ENCODE measurements around the gene GLRX3.
"Not testable (repeated sequence)": the region's sequence is repeated elsewhere in the genome, so short reads cannot be mapped to it uniquely, and the experiment has no call there.

Gene GLRX3

DNA sequence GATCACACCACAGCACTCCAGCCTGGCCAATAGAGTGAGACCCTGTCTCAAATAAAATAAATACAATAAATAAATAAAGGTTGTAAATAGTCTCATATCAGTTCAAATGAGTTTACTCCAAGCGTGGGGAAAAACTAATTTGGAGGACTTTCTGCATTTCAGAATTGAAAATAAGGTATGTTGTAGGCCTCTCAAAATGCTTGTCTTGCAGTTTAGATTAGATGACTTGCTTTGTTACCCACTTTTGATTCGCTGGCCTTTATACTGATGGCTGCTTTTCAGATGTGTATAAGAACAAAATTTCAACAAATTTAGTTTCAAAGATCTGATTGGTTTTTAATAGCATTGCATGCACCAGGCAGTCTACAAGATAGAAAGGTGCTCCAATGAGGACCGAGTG, 23.4 kb upstream of the GLRX3 start:
- peaks cover 8% of the 10 kb centered on the region for H3K9me3 ChIP-seq (ENCODE audit: control insufficient read depth, insufficient read depth, low read length)
- no peak overlapping the region for H3K9ac ChIP-seq (ENCODE audit: low read depth, low read length)
- H3K27me3 ChIP-seq (ENCODE audit: control insufficient read depth, insufficient read depth, low read length), result no peaks in the 10 kb centered on the region
- no peaks in the 10 kb centered on the region for H3K36me3 ChIP-seq (ENCODE audit: control insufficient read depth, insufficient read depth, low read length)
- no peak overlapping the region for H3K4me3 ChIP-seq (ENCODE audit: low read depth, low read length)
- H3K27ac ChIP-seq (ENCODE audit: low read depth, low read length), result no peak overlapping the region
- no peaks in the 10 kb centered on the region for H3K4me1 ChIP-seq (ENCODE audit: control insufficient read depth, insufficient read depth, low read length)

DNA sequence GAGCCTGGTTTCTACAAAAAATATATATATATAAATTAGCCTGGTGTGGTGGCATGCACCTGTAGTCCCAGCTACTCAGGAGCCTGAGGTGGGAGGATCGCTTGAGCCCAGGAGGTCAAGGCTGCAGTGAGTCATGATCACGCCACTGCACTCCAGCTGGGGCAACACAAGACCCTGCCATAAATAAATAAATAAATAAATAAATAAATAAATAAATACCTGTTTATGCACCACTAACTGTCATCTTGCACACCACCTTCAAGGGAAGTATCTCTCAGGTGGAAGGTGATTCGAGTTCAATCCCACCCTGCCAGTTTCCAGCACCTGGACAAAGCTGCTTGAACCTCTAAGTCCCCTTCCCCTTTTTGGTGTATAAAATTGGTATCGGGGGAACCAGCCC, 19.2 kb upstream of the GLRX3 start:
- H3K9ac ChIP-seq (ENCODE audit: low read depth, low read length); H3K4me3 ChIP-seq (ENCODE audit: low read depth, low read length); H3K9me3 ChIP-seq (ENCODE audit: control insufficient read depth, insufficient read depth, low read length); H3K4me1 ChIP-seq (ENCODE audit: control insufficient read depth, insufficient read depth, low read length); H3K36me3 ChIP-seq (ENCODE audit: control insufficient read depth, insufficient read depth, low read length); H3K27ac ChIP-seq (ENCODE audit: low read depth, low read length); H3K27me3 ChIP-seq (ENCODE audit: control insufficient read depth, insufficient read depth, low read length): not testable (repeated sequence)

DNA sequence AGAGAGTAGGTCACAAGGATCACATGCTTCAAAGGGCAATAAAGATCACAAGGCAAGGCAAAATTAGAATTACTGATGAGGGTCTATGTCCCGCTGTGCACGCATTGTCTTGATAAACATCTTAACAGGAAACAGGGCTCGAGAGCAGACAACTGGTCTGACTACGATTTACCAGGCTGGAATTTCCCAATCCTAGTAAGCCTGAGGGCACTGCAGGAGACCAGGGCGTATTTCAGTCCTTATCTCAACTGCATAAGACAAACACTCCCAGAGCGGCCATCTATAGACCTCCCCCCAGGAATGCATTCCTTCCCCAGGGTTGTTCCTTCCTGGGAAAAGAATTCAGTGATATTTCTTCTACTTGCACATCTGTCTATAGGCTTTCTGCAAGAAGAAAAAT, 18.7 kb upstream of the GLRX3 start:
- not testable (repeated sequence) for H3K4me1 ChIP-seq (ENCODE audit: control insufficient read depth, insufficient read depth, low read length); H3K9ac ChIP-seq (ENCODE audit: low read depth, low read length); H3K4me3 ChIP-seq (ENCODE audit: low read depth, low read length); H3K27ac ChIP-seq (ENCODE audit: low read depth, low read length); H3K27me3 ChIP-seq (ENCODE audit: control insufficient read depth, insufficient read depth, low read length); H3K9me3 ChIP-seq (ENCODE audit: control insufficient read depth, insufficient read depth, low read length); H3K36me3 ChIP-seq (ENCODE audit: control insufficient read depth, insufficient read depth, low read length)

GRCh38 chr10:130121486-130122079, 14.6 kb upstream of the GLRX3 start:
- Histone ChIP-seq H3K9ac (ENCODE audit: low read depth, low read length) (no peak overlapping the region), H3K27ac (ENCODE audit: low read depth, low read length) (no peak overlapping the region), H3K4me1 (ENCODE audit: control insufficient read depth, insufficient read depth, low read length) (no peaks in the 10 kb centered on the region), H3K4me3 (ENCODE audit: low read depth, low read length) (no peak overlapping the region), H3K9me3 (ENCODE audit: control insufficient read depth, insufficient read depth, low read length) (peaks cover 3% of the 10 kb centered on the region; the same call in 1 of the 2 replicates), H3K36me3 (ENCODE audit: control insufficient read depth, insufficient read depth, low read length) (no peaks in the 10 kb centered on the region), H3K27me3 (ENCODE audit: control insufficient read depth, insufficient read depth, low read length) (no peaks in the 10 kb centered on the region)

DNA sequence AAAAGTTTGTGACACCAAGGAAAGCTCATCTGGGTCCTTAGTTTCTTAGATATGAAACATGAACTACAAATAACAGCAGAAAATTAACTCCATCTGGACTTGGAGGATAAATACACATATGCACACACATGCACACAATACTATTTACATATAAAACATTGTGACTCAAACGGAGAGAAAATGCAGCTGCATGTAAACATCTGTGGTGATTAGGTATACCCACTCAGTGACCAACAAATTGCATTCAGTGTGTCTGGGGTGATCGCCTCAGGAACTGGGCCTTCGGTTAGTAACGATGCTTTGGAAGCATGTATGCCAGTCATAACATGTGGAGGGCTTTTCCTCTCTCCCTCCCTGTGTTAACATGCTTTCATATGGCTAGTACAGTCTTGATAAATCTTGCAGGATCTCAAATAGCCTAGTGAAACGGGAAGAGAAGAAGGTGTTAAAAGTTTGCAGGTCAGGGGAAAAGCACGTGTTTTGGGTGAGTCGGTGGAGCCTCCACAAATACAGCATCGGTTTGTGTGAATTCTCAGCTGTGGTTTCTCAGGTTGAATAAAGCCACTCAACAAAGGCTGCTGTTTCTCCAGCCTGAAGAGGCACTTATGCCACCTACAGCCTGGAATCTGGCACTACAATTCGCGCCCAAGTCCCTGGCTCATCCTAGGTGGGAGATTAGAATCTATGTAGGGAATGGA, 8.7 kb upstream of the GLRX3 start:
- H3K4me1 ChIP-seq (ENCODE audit: control insufficient read depth, insufficient read depth, low read length), result peaks cover 15% of the 10 kb centered on the region
- no peaks in the 10 kb centered on the region for H3K9me3 ChIP-seq (ENCODE audit: control insufficient read depth, insufficient read depth, low read length)
- H3K36me3 ChIP-seq (ENCODE audit: control insufficient read depth, insufficient read depth, low read length), result no peaks in the 10 kb centered on the region
- no peak overlapping the region for H3K4me3 ChIP-seq (ENCODE audit: low read depth, low read length)
- H3K27me3 ChIP-seq (ENCODE audit: control insufficient read depth, insufficient read depth, low read length), result no peaks in the 10 kb centered on the region; the same call in 1 of the 2 replicates
- no peak overlapping the region; the same call in 1 of the 2 replicates for H3K9ac ChIP-seq (ENCODE audit: low read depth, low read length)
- H3K27ac ChIP-seq (ENCODE audit: low read depth, low read length), result no peak overlapping the region

DNA sequence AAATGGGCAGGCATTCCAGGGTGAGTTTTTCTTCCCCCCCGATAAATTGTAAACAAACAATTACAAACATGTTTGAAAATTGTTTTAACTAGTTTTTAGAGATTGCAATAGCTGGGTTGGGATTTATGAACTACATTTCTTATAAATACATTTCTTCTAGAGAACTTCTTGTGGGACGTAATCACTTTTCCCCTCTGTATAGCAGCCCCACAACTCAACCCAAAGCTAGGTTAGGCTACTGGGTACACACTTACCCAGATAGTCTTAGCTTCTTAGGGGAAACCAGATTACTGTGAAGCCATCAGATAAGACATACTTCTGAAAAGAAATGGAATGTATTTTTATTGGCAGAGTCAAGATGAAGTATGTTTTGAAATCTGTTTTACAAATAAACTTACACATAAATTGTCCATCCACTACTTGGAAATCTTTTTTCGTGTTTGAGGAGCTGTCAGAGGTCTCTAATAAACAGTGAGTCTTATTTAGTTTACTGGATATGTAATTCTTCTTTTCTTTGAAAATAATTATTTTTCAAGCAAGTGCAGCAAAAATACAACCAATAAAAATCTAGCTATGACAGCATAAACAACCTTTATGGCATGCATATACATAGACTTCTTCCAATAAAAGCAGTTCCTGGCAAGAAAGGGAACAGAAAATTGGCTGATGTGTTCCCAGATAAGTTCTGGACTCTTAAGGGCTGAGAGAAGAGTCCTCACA, 8.0 kb upstream of the GLRX3 start:
- no peak overlapping the region for H3K4me3 ChIP-seq (ENCODE audit: low read depth, low read length)
- H3K9ac ChIP-seq (ENCODE audit: low read depth, low read length), result no peak overlapping the region
- peaks cover 15% of the 10 kb centered on the region for H3K4me1 ChIP-seq (ENCODE audit: control insufficient read depth, insufficient read depth, low read length)
- no peak overlapping the region for H3K27ac ChIP-seq (ENCODE audit: low read depth, low read length)
- no peaks in the 10 kb centered on the region for H3K36me3 ChIP-seq (ENCODE audit: control insufficient read depth, insufficient read depth, low read length)
- H3K27me3 ChIP-seq (ENCODE audit: control insufficient read depth, insufficient read depth, low read length), result no peaks in the 10 kb centered on the region; the same call in 1 of the 2 replicates
- H3K9me3 ChIP-seq (ENCODE audit: control insufficient read depth, insufficient read depth, low read length), result no peaks in the 10 kb centered on the region

- Histone ChIP-seq H3K4me3 (ENCODE audit: low read depth, low read length) (no peak overlapping the region), H3K9me3 (ENCODE audit: control insufficient read depth, insufficient read depth, low read length) (no peaks in the 10 kb centered on the region), H3K27me3 (ENCODE audit: control insufficient read depth, insufficient read depth, low read length) (no peaks in the 10 kb centered on the region; the same call in 1 of the 2 replicates), H3K9ac (ENCODE audit: low read depth, low read length) (no peak overlapping the region), H3K27ac (ENCODE audit: low read depth, low read length) (no peak overlapping the region), H3K36me3 (ENCODE audit: control insufficient read depth, insufficient read depth, low read length) (no peaks in the 10 kb centered on the region), H3K4me1 (ENCODE audit: control insufficient read depth, insufficient read depth, low read length) (peaks cover 15% of the 10 kb centered on the region)
Measured at GRCh38 chr10:130128922-130129321, 7.3 kb upstream of the GLRX3 start.

- peaks cover 12% of the 10 kb centered on the region for H3K4me1 ChIP-seq (ENCODE audit: control insufficient read depth, insufficient read depth, low read length)
- H3K27me3 ChIP-seq (ENCODE audit: control insufficient read depth, insufficient read depth, low read length), result no peaks in the 10 kb centered on the region; the same call in 1 of the 2 replicates
- H3K4me3 ChIP-seq (ENCODE audit: low read depth, low read length), result peak overlapping the region; percentile 95
- H3K9ac ChIP-seq (ENCODE audit: low read depth, low read length), result peak overlapping the region; percentile 36; the same call in 1 of the 2 replicates
- peaks cover 5% of the 10 kb centered on the region; the same call in 1 of the 2 replicates for H3K36me3 ChIP-seq (ENCODE audit: control insufficient read depth, insufficient read depth, low read length)
- H3K27ac ChIP-seq (ENCODE audit: low read depth, low read length), result no peak overlapping the region
- no peaks in the 10 kb centered on the region for H3K9me3 ChIP-seq (ENCODE audit: control insufficient read depth, insufficient read depth, low read length)
Measured at GRCh38 chr10:130135676-130136225, 440 bp upstream of the GLRX3 start.

DNA sequence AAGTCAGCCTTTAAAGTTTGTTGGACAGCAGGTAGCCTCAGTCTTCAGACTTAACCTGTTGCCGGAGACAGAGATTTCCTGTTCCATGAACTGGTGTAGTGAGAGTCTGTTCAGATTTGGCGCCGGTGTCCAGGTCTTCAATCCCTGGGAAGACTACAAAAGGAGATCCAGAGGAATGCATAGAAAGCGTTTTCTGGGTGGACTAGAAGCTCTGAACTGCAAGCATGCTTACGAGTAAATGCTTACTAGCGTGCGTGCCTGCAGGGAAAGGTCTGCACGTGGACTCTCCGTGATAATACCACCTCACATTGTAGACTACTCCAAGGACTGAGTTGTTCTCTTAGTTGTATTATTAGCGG, 878 bp downstream of the GLRX3 start:
- peak overlapping the region; percentile 81 for H3K27ac ChIP-seq (ENCODE audit: low read depth, low read length)
- peak overlapping the region; percentile 85 for H3K9ac ChIP-seq (ENCODE audit: low read depth, low read length)
- H3K4me1 ChIP-seq (ENCODE audit: control insufficient read depth, insufficient read depth, low read length), result peaks cover 12% of the 10 kb centered on the region

DNA sequence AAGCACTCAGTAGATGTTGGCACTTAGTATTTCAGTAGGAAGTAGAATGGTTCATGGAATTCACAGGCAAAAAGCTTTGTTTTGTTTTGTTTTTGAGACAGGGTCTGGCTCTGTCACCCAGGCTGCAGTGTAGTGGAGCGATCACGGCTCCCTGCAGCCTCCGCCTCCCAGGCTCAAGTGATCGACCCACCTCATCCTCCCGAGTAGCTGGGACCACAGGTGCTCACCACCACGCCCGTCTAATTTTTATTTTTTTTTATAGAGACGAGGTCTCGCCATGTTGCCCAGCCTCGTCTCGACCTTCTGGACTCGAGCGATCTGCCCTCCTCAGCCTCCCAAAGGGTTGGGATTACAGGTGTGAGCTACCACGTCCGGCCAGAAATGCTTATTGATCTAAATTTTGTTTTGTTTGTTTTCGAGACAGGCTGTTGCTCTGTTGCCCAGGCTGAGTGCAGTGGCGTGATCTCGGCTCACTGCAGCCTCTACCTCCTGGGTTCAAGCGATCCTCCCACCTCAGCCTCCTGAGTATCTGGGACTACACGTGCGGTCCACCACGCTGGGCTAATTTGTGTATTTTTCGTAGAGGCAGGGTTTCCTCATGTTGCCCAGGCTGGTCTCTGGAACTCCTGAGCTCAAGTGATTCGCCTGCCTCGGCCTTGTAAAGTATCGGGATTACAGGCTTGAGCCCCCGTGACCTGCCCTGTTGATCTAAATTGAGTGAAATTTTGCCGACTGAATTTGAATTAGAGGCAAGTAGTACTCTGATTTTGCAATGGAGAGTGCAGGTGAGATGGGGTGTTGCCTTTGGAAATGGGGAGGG, 1.7 kb downstream of the GLRX3 start:
- Histone ChIP-seq H3K27me3 (ENCODE audit: control insufficient read depth, insufficient read depth, low read length) (no peaks in the 10 kb centered on the region; the same call in 1 of the 2 replicates), H3K27ac (ENCODE audit: low read depth, low read length) (peak overlapping the region; percentile 55), H3K9me3 (ENCODE audit: control insufficient read depth, insufficient read depth, low read length) (no peaks in the 10 kb centered on the region), H3K9ac (ENCODE audit: low read depth, low read length) (no peak overlapping the region), H3K4me3 (ENCODE audit: low read depth, low read length) (peak overlapping the region; percentile 95), H3K4me1 (ENCODE audit: control insufficient read depth, insufficient read depth, low read length) (peaks cover 12% of the 10 kb centered on the region), H3K36me3 (ENCODE audit: control insufficient read depth, insufficient read depth, low read length) (peaks cover 9% of the 10 kb centered on the region; the same call in 1 of the 2 replicates)

More for the DNA sequence above, 878 bp downstream of the GLRX3 start:
- H3K36me3 ChIP-seq (ENCODE audit: control insufficient read depth, insufficient read depth, low read length), result peaks cover 9% of the 10 kb centered on the region; the same call in 1 of the 2 replicates
- peak overlapping the region; percentile 95 for H3K4me3 ChIP-seq (ENCODE audit: low read depth, low read length)
- H3K27me3 ChIP-seq (ENCODE audit: control insufficient read depth, insufficient read depth, low read length), result no peaks in the 10 kb centered on the region; the same call in 1 of the 2 replicates
- H3K9me3 ChIP-seq (ENCODE audit: control insufficient read depth, insufficient read depth, low read length), result no peaks in the 10 kb centered on the region
